HepG2 (cell line): ENCODE results near the gene BLOC1S4. TPM values are rescaled to one million over a fixed set of nuclear protein-coding genes. Genes with fewer than 3 reads are reported as not detected.

ENCODE experiments used
- DZIP1 ChIP-seq: sonication (generic); formaldehyde crosslinking; IDR thresholded peaks from 2 replicates; pipeline ENCODE4 v1.5.0; 2020; ENCODE audit warnings: mild to moderate bottlenecking, missing genetic modification reagents
- EED ChIP-seq: sonication (generic); formaldehyde crosslinking; IDR thresholded peaks from 2 replicates; pipeline ENCODE4 v1.5.0; 2020; ENCODE audit warnings: mild to moderate bottlenecking, missing genetic modification reagents
- HDAC1 ChIP-seq: sonication (generic); formaldehyde crosslinking; IDR thresholded peaks from 2 replicates; pipeline ENCODE4 v1.5.1; 2020; ENCODE audit warnings: mild to moderate bottlenecking, missing genetic modification reagents
- IKZF1 ChIP-seq: fragments of 450-650 bp; IDR thresholded peaks from 2 replicates; pipeline ENCODE4 v1.7.1; 2016
- MED1 ChIP-seq: sonication (generic); formaldehyde crosslinking; IDR thresholded peaks from 2 replicates; pipeline ENCODE4 v1.4.0; 2020; ENCODE audit warnings: missing genetic modification reagents
- PPARG ChIP-seq: conservative IDR thresholded peaks from 2 replicates; pipeline ENCODE4 v1.6.1; 2016; ENCODE audit warnings: missing biosample characterization, missing genetic modification reagents
- PRDM10 ChIP-seq: sonication (generic); formaldehyde crosslinking; IDR thresholded peaks from 2 replicates; pipeline ENCODE4 v1.4.0; 2020; ENCODE audit warnings: low read depth, missing genetic modification reagents
- RAD21 ChIP-seq: fragments of 450-650 bp; formaldehyde crosslinking; IDR thresholded peaks from 2 replicates; pipeline ENCODE4 v1.5.0; 2020; ENCODE audit warnings: mild to moderate bottlenecking
- ZBTB37 ChIP-seq: sonication (generic); formaldehyde crosslinking; IDR thresholded peaks from 2 replicates; pipeline ENCODE4 v1.4.0; 2020; ENCODE audit warnings: mild to moderate bottlenecking, missing genetic modification reagents
- ZBTB49 ChIP-seq: sonication (generic); formaldehyde crosslinking; IDR thresholded peaks from 2 replicates; pipeline ENCODE4 v1.4.0; 2020; ENCODE audit warnings: missing genetic modification reagents, borderline replicate concordance
- ZFAT ChIP-seq: sonication (generic); formaldehyde crosslinking; conservative IDR thresholded peaks from 2 replicates; pipeline ENCODE4 v1.8.1; 2023; ENCODE audit warnings: missing genetic modification reagents, inconsistent platforms
- ZFP1 ChIP-seq: IDR thresholded peaks from 2 replicates; pipeline ENCODE4 v1.6.1; 2016
- ZNF281 ChIP-seq: sonication (generic); formaldehyde crosslinking; IDR thresholded peaks from 2 replicates; pipeline ENCODE4 v1.4.0; 2020; ENCODE audit warnings: missing genetic modification reagents, borderline replicate concordance
- ZNF766 ChIP-seq: sonication (generic); formaldehyde crosslinking; IDR thresholded peaks from 2 replicates; pipeline ENCODE4 v1.5.0; 2020; ENCODE audit warnings: missing genetic modification reagents, borderline replicate concordance
- ZSCAN9 ChIP-seq: IDR thresholded peaks from 2 replicates; pipeline ENCODE4 v1.6.1; 2016; ENCODE audit warnings: borderline replicate concordance
- polyA plus RNA-seq, 8 experiments: library from polyadenylated mRNA; depleted of rRNA in 3 of 8; stranded (reverse) in 7 of 8; unstranded in 1 of 8; fragments of >200 nt; fragmentation: Illumina TruSeq in 4 of 8; extraction: Trizol in 4 of 8; gene quantifications; 2 replicates each; pipeline versions ENCODE4 v1.2.1 to v1.2.3, GENCODE V29; 2011 to 2016; ENCODE audit warnings: low read depth in 4 of 8, missing spikeins in 1 of 8, mixed read lengths in 1 of 8; ENCODE audit not compliant: insufficient read depth in 1 of 8
- total RNA-seq, 5 experiments: library from RNA; depleted of rRNA; stranded (reverse); fragments of >200 nt; fragmentation: Illumina TruSeq; extraction: Trizol; gene quantifications; 2 replicates each; pipeline ENCODE4 v1.2.3, GENCODE V29; 2016; ENCODE audit warnings: low read depth in 1 of 5

Gene BLOC1S4
- total and polyA plus RNA-seq, 2 of the 13 experiments (the other 11 are each of a cell fraction or from before 2014, with no cell fraction given): 15.5 to 20.9 TPM

GRCh38 chr4:6673660-6674499 lies 42.1 kb upstream of the BLOC1S4 start (continued):
- TF ChIP-seq ZBTB37 (no peak), MED1 (CRISPR knock-in tag) (peak; percentile 77), ZFP1 (CRISPR knock-in tag) (no peak), ZNF281 (CRISPR knock-in tag) (no peak), ZFAT (no peak), IKZF1 (no peak), PPARG (CRISPR knock-in tag) (peak; percentile 52; the same call in 1 of the 2 replicates), ZBTB49 (CRISPR knock-in tag) (peak; percentile 58; the same call in 1 of the 2 replicates), ZSCAN9 (CRISPR knock-in tag) (peak; percentile 56; the same call in 1 of the 2 replicates), RAD21 (CRISPR knock-in tag) (0 out of 2 replicates have a peak, but pooled peaks have one; percentile 38), ZNF766 (CRISPR knock-in tag) (peak; percentile 30; the same call in 1 of the 2 replicates), HDAC1 (CRISPR knock-in tag) (peak; percentile 74), DZIP1 (peak; percentile 74; the same call in 1 of the 2 replicates), EED (0 out of 2 replicates have a peak, but pooled peaks have one; percentile 20), PRDM10 (CRISPR knock-in tag) (no peak)
